GM20431 (cell line): ENCODE measurements around the gene ZFPM1.

Source experiments
- in situ Hi-C: fragments of 300-500 bp; cut with MseI, MboI; formaldehyde crosslinking; loops from one replicate; pipeline ENCODE4 v1.15.0; 2020; ENCODE audit warnings: low sequenced_read_pairs; ENCODE audit not compliant: unreplicated experiment

Gene ZFPM1

GRCh38 chr16:88530858-88531203 lies 77.8 kb downstream of the ZFPM1 start:
- in situ Hi-C loops: no loop called here

DNA sequence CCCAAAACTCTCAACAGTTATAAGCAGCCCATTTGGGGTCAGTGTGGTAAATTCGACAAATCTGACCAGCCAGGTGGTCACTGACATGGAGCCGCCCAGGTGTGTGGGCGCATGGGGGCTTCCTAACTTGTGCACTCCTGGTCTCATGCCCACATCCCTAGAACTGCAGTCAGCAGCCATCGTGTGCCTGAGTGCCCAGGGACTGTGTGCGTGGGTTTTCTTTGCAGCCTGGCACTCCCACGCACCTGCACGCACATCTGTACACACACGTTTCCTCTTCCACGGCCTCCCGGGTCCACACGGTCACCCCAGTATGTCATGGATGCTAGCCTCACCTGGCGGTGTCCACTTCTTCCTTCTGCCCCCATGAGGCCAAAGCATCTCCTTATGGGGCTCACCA lies 78.3 kb downstream of the ZFPM1 start:
- in situ Hi-C loops: no loop called here

DNA sequence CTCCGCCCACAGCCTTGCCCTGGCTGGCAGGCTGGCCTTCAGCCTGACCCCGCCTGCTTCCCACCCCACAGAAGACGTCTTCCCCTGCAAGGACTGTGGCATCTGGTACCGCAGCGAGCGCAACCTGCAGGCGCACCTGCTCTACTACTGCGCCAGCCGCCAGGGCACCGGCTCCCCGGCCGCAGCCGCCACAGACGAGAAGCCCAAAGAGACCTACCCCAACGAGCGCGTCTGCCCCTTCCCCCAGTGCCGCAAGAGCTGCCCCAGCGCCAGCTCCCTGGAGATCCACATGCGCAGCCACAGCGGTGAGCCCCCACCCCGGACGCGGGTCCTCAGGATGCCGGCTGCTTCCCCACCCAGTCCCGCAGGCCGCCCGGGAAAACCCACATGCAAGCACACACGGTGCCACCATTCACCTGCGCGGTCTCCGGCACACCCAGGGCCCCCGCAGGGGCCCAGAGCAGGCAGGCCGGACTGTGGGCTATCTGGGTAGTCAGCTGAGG lies 78.9 kb downstream of the ZFPM1 start:
- in situ Hi-C loops: no loop called here

GRCh38 chr16:88532434-88533241 lies 79.6 kb downstream of the ZFPM1 start:
- in situ Hi-C loops: no loop called here

DNA sequence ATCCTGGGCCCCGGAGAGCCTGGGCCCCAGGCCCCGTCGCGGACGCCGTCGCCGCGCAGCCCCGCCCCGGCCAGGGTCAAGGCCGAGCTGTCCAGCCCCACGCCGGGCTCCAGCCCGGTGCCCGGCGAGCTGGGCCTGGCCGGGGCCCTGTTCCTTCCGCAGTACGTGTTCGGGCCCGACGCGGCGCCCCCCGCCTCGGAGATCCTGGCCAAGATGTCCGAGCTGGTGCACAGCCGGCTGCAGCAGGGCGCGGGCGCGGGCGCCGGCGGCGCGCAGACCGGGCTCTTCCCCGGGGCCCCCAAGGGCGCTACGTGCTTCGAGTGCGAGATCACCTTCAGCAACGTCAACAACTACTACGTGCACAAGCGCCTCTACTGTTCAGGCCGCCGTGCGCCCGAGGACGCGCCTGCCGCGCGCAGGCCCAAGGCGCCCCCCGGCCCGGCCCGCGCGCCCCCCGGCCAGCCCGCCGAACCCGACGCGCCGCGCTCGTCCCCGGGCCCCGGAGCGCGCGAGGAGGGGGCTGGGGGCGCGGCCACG lies 80.4 kb downstream of the ZFPM1 start:
- in situ Hi-C loops: no loop called here

- in situ Hi-C loops: no loop called here
Observed at GRCh38 chr16:88533932-88534637, 81.0 kb downstream of the ZFPM1 start.

DNA sequence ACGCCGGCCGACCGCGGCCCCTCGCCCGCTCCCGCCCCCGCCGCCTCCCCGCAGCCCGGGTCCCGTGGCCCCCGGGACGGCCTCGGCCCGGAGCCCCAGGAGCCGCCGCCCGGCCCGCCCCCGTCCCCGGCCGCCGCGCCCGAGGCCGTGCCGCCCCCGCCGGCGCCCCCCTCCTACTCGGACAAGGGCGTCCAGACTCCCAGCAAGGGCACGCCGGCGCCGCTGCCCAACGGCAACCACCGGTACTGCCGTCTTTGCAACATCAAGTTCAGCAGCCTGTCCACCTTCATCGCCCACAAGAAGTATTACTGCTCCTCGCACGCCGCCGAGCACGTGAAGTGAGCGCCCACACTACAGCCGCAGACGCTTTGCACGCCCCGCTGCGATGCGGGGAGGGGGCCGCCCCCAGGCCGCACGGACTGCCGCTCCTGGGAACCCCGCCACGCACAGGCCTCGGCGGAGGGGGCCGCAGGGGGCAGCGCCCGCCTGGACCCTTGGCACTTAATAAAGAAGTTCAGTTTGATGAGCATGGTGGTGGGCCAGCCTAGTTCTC lies 81.6 kb downstream of the ZFPM1 start:
- in situ Hi-C loops: no loop called here

- in situ Hi-C loops: no loop called here
Observed at GRCh38 chr16:88535191-88535856, 82.2 kb downstream of the ZFPM1 start.

DNA sequence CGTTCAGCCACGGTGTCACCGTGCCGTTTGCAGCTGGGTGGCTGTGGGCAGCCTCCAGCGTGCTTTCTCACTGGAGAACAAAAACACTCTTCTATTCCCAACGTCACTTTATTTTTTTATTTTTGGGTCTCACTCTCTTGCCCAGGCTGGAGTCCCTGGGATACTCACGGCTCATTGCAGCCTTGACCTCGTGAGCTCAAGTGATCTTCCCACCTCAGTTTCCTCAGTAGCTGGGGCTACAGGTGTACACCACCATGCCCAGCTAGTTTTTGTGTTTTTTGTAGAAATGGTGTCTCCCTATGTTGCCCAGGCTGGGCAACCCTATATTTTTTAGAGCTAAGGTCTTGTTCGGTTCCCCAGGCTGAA lies 82.8 kb downstream of the ZFPM1 start:
- in situ Hi-C loops: no loop called here

DNA sequence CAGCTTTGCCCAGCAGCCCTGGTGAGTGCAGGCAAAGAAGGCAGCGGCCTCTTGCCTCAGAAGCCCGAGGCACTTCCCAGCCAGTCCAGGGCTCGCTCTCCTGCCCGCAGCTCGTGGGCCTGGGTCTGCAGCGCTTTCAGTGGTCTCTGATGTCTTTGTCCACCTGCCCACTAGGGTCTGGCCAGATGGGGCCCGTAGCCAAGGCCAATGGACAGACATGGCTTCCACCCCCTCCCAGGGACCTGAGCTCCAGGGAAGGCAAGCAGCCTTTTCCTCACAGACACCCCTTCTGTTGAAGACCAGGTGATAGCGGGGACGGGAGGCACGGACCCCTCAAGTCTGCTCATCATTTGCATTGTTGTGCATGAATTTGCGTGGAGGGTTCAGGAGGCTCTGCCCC lies 83.4 kb downstream of the ZFPM1 start:
- in situ Hi-C loops: no loop called here

GRCh38 chr16:88536971-88537751 lies 84.1 kb downstream of the ZFPM1 start:
- in situ Hi-C loops: no loop called here

- in situ Hi-C loops: no loop called here
Observed at GRCh38 chr16:88537859-88538258, 84.8 kb downstream of the ZFPM1 start.

DNA sequence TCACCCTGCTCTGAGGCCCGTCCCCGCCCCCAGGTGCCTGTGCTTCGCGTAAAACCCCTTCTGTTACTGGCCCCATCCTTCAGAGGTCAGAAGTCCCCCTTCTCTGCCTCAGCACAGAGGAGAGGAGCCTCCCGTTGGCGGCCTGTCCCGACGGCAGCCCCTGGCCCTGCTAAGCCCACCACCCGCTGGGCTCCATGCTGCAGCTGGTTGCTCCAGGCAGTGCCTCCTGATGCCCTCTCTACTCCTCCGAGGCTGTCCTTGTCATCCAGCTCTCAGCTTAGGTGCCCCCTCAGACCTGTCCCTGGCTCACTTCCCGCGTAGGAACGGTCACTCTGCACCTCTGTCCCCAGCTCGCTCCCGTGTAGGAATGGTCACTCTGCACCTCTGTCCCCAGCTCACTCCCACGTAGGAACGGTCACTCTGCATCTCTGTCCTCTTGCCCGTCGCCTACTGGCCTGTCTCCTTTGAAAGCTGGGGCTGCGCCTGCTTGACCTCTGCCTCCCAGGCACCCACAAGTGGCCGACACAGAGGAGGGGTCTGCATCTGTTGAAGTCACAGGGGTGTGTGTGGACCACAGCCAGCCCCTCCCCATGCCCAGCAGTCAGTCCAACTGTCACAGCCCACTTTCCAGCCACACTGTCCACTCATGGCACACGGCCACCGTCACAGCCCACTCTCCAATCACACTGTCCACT lies 85.4 kb downstream of the ZFPM1 start:
- in situ Hi-C loops: no loop called here

GRCh38 chr16:88539261-88539651 lies 86.2 kb downstream of the ZFPM1 start:
- in situ Hi-C loops: no loop called here

DNA sequence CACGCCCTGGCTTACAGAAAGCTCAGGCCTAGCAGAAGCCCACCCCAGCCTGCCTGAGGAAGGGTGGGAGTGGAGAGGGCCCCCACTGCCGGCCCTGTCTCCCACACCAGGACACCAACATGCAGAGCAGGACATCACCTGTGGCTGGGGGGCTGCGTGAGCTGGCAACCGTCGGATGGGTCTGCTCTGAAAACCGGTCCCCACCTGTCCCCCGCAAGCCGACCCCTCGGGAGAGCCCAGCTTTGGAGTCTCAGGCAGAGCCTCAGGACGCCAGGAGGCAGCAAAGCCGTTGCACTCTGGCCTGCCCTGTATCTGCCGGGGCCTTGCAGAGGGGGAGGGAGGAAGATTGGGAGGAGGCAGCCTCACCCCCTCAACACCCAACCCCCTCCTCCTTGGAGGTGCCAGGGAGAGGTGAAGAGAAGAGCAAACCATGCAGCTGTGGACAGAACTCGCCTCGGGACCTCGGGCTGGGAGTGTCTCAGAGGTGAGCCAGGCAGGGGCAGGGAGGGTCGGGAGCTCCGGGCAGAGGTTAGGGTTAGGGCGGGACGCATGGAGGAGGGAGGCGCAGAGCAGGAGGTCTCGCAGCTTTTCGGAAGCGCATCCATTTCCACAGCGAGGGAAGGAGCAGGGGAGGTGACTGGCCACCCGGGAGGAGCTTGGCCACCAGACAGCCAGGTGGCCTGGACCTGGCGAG lies 86.7 kb downstream of the ZFPM1 start:
- in situ Hi-C loops: no loop called here

DNA sequence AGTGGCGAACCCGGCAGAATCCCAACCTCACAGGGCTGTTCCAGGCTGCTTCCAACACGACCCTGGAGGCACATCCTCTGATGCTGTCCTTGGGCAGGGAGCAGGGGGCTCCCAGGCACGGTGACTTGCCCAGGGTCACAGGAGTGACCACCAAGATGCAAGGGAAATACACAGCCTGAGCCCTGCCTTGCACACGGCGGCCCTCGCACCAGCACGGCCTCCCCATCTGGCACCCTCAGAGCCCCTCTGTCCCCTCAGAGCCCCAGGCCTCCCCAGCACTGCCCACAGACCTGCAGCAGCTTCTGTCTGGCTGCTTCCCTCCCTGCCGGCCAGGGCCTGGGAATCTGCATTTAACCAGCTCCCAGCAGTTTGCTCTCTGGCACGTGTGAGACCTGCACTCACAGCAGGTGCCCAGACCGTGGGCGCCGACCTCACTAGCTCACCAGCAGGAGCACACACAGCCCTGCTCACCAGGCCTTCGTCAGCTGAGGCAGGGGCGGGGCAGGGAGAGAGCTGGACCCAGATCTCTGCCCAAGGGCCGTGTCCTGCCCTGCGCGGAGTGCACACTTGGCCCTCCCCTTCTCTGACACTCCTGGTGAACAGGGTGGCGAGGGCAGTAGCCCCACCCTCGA lies 87.4 kb downstream of the ZFPM1 start:
- in situ Hi-C loops: no loop called here

- in situ Hi-C loops: no loop called here
Observed at GRCh38 chr16:88541831-88542616, 88.9 kb downstream of the ZFPM1 start.
